Neural cell (in vitro differentiated cells): Measurements from ENCODE around the gene BABAM2. TPM values are rescaled to one million over a fixed set of nuclear protein-coding genes. Genes with fewer than 3 reads are reported as not detected.

Experiments
- H2AFZ ChIP-seq: fragments of 200-600, 300-800 bp; sonication (generic), shearing (Covaris generic); 2 replicates; pipeline ENCODE4 v1.6.0; 2014; ENCODE audit warnings: low read depth, mild to moderate bottlenecking, antibody characterized with exemption, low read length, moderate library complexity
- H3F3A ChIP-seq: fragments of 200-600 bp; shearing (Covaris generic); 2 replicates; pipeline ENCODE4 v1.6.1; 2016; ENCODE audit warnings: mild to moderate bottlenecking, moderate library complexity, mixed read lengths, antibody characterized with exemption, low read length; ENCODE audit not compliant: insufficient read depth, poor library complexity, severe bottlenecking
- H3K27ac ChIP-seq: fragments of 200-600, 300-800 bp; sonication (generic), shearing (Covaris generic); 2 replicates; pipeline ENCODE4 v1.5.1; 2014; ENCODE audit warnings: mild to moderate bottlenecking, low read length, moderate library complexity
- H3K27me3 ChIP-seq: fragments of 300-800, 200-600 bp; sonication (generic), shearing (Covaris generic); 2 replicates; pipeline ENCODE4 v1.6.0; 2014; ENCODE audit warnings: mild to moderate bottlenecking, low read depth, low read length, moderate library complexity; ENCODE audit not compliant: insufficient read depth
- H3K36me3 ChIP-seq: fragments of 300-800, 200-600 bp; sonication (generic), shearing (Covaris generic); 2 replicates; pipeline ENCODE4 v1.5.1; 2014; ENCODE audit warnings: mild to moderate bottlenecking, antibody characterized with exemption, low read length, moderate library complexity; ENCODE audit not compliant: insufficient read depth
- H3K4me2 ChIP-seq: fragments of 300-800, 200-600 bp; sonication (generic), shearing (Covaris generic); 2 replicates; pipeline ENCODE4 v1.6.0; 2014; ENCODE audit warnings: mild to moderate bottlenecking, low read length
- H3K4me3 ChIP-seq: fragments of 300-800, 200-600 bp; sonication (generic), shearing (Covaris generic); 2 replicates; pipeline ENCODE4 v1.5.1; 2014; ENCODE audit warnings: mild to moderate bottlenecking, low read length, moderate library complexity
- H3K79me2 ChIP-seq: fragments of 200-600 bp; shearing (Covaris generic); replicated peaks from 2 replicates; pipeline ENCODE4 v1.6.0; 2014; ENCODE audit warnings: mild to moderate bottlenecking, low read length, moderate library complexity; ENCODE audit not compliant: insufficient read depth
- H3K9ac ChIP-seq: fragments of 300-800, 200-600 bp; sonication (generic), shearing (Covaris generic); 2 replicates; pipeline ENCODE4 v1.6.1; 2016; ENCODE audit warnings: mild to moderate bottlenecking, low read length, mixed read lengths
- H3K9me2 ChIP-seq: fragments of 200-600 bp; shearing (Covaris generic); 2 replicates; pipeline ENCODE4 v1.6.1; 2016; ENCODE audit warnings: mild to moderate bottlenecking, low read length, mixed read lengths; ENCODE audit not compliant: insufficient read depth
- H3K9me3 ChIP-seq: fragments of 200-600, 300-800 bp; sonication (generic), shearing (Covaris generic); 2 replicates; pipeline ENCODE4 v1.6.1; 2016; ENCODE audit warnings: mild to moderate bottlenecking, mixed run types, low read length, moderate library complexity, mixed read lengths
- H4K20me1 ChIP-seq: fragments of 200-600 bp; shearing (Covaris generic); 2 replicates; pipeline ENCODE4 v1.6.1; 2016; ENCODE audit warnings: mild to moderate bottlenecking, mixed run types; ENCODE audit not compliant: insufficient read depth
- EP300 ChIP-seq: fragments of 450-650 bp; conservative IDR thresholded peaks from 2 replicates; pipeline ENCODE4 v1.6.1; 2014; ENCODE audit warnings: antibody characterized with exemption, mild to moderate bottlenecking, moderate library complexity; ENCODE audit not compliant: poor library complexity, severe bottlenecking
- EZH2 ChIP-seq: fragments of 200-600, 300-800 bp; shearing (Covaris generic), sonication (generic); IDR thresholded peaks from 2 replicates; pipeline ENCODE4 v1.6.1; 2014; ENCODE audit warnings: antibody characterized with exemption, low read length, borderline replicate concordance, mild to moderate bottlenecking; ENCODE audit not compliant: insufficient read depth, poor library complexity, severe bottlenecking
- MXI1 ChIP-seq: fragments of 450-650 bp; conservative IDR thresholded peaks from 2 replicates; pipeline ENCODE4 v1.6.1; 2014; ENCODE audit warnings: antibody characterized with exemption, mild to moderate bottlenecking; ENCODE audit not compliant: poor library complexity, severe bottlenecking
- POLR2AphosphoS5 ChIP-seq: IDR thresholded peaks from 2 replicates; pipeline ENCODE4 v1.6.1; 2012
- RAD21 ChIP-seq: fragments of 450-650 bp; conservative IDR thresholded peaks from 2 replicates; pipeline ENCODE4 v1.6.1; 2014; ENCODE audit warnings: antibody characterized with exemption, mild to moderate bottlenecking, moderate library complexity
- SMC3 ChIP-seq: fragments of 450-650 bp; conservative IDR thresholded peaks from 2 replicates; pipeline ENCODE4 v1.6.1; 2014; ENCODE audit warnings: antibody characterized with exemption, mild to moderate bottlenecking, moderate library complexity; ENCODE audit not compliant: poor library complexity
- TAF1 ChIP-seq: IDR thresholded peaks from 2 replicates; pipeline ENCODE4 v1.6.1; 2012; ENCODE audit warnings: low read depth
- polyA plus RNA-seq: library from polyadenylated mRNA; depleted of rRNA; stranded (reverse); fragments of >200 nt; gene quantifications from 2 replicates; pipeline ENCODE4 v1.2.3, GENCODE V29; 2014
- TF ChIP-seq, protein P1 (sequence below): IDR thresholded peaks from 2 replicates; pipeline ENCODE4 v1.6.1; 2012; ENCODE audit warnings: borderline replicate concordance
- TF ChIP-seq, protein P2 (sequence below): fragments of 450-650 bp; IDR thresholded peaks from 2 replicates; pipeline ENCODE4 v1.5.1; 2014; ENCODE audit warnings: antibody characterized with exemption, mild to moderate bottlenecking, moderate library complexity; ENCODE audit not compliant: poor library complexity, severe bottlenecking

The BABAM2 gene
- polyA plus RNA-seq, 1 donor from 2014 or later = 15.3 TPM

DNA sequence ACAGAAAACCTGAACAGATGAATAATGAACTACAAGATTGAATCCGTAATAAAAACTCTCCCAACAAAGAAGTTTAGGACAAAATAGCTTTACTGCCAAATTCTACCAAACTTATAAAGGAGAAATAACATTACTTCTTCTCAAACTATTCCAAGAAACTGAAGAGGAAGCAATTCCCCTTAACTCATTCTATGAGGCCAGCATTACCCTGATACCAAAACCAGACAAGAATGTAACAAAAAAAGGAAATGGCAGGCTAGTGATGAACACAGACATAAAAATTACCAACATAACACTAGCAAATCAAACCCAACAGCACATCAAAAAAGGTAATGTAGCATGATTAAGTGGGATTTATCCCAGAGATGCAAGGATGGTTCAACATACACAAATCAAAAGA, 288.4 kb downstream of the BABAM2 start:
- TF ChIP-seq EP300 (no peak), SMC3 (no peak), TAF1 (no peak), EZH2 (no peak), POLR2AphosphoS5 (no peak), MXI1 (no peak), RAD21 (no peak)
- TF ChIP-seq, protein P1, sequence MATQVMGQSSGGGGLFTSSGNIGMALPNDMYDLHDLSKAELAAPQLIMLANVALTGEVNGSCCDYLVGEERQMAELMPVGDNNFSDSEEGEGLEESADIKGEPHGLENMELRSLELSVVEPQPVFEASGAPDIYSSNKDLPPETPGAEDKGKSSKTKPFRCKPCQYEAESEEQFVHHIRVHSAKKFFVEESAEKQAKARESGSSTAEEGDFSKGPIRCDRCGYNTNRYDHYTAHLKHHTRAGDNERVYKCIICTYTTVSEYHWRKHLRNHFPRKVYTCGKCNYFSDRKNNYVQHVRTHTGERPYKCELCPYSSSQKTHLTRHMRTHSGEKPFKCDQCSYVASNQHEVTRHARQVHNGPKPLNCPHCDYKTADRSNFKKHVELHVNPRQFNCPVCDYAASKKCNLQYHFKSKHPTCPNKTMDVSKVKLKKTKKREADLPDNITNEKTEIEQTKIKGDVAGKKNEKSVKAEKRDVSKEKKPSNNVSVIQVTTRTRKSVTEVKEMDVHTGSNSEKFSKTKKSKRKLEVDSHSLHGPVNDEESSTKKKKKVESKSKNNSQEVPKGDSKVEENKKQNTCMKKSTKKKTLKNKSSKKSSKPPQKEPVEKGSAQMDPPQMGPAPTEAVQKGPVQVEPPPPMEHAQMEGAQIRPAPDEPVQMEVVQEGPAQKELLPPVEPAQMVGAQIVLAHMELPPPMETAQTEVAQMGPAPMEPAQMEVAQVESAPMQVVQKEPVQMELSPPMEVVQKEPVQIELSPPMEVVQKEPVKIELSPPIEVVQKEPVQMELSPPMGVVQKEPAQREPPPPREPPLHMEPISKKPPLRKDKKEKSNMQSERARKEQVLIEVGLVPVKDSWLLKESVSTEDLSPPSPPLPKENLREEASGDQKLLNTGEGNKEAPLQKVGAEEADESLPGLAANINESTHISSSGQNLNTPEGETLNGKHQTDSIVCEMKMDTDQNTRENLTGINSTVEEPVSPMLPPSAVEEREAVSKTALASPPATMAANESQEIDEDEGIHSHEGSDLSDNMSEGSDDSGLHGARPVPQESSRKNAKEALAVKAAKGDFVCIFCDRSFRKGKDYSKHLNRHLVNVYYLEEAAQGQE = no peak
- TF ChIP-seq, protein P2, sequence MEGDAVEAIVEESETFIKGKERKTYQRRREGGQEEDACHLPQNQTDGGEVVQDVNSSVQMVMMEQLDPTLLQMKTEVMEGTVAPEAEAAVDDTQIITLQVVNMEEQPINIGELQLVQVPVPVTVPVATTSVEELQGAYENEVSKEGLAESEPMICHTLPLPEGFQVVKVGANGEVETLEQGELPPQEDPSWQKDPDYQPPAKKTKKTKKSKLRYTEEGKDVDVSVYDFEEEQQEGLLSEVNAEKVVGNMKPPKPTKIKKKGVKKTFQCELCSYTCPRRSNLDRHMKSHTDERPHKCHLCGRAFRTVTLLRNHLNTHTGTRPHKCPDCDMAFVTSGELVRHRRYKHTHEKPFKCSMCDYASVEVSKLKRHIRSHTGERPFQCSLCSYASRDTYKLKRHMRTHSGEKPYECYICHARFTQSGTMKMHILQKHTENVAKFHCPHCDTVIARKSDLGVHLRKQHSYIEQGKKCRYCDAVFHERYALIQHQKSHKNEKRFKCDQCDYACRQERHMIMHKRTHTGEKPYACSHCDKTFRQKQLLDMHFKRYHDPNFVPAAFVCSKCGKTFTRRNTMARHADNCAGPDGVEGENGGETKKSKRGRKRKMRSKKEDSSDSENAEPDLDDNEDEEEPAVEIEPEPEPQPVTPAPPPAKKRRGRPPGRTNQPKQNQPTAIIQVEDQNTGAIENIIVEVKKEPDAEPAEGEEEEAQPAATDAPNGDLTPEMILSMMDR = no peak
- Histone ChIP-seq H3K4me3 (no peak overlapping the region), H3K36me3 (no peaks in the 10 kb centered on the region), H2AFZ (no peak overlapping the region), H3F3A (no peaks in the 10 kb centered on the region), H3K27me3 (no peaks in the 10 kb centered on the region), H3K9me2 (no peaks in the 10 kb centered on the region), H3K79me2 (no peaks in the 10 kb centered on the region), H3K4me2 (no peak overlapping the region), H3K9ac (no peak overlapping the region), H4K20me1 (no peaks in the 10 kb centered on the region), H3K27ac (no peak overlapping the region), H3K9me3 (no peaks in the 10 kb centered on the region)

GRCh38 chr2:28181801-28182200, 291.3 kb downstream of the BABAM2 start:
- Histone ChIP-seq H2AFZ (no peak overlapping the region), H3K4me2 (no peak overlapping the region), H3K9me2 (no peaks in the 10 kb centered on the region), H3K9ac (no peak overlapping the region), H3K27me3 (no peaks in the 10 kb centered on the region), H3K79me2 (no peaks in the 10 kb centered on the region), H4K20me1 (no peaks in the 10 kb centered on the region), H3K27ac (no peak overlapping the region), H3F3A (no peaks in the 10 kb centered on the region), H3K4me3 (no peak overlapping the region), H3K36me3 (no peaks in the 10 kb centered on the region), H3K9me3 (no peaks in the 10 kb centered on the region)
- TF ChIP-seq, protein P1 = no peak
- TF ChIP-seq RAD21 (no peak), SMC3 (no peak), MXI1 (no peak), POLR2AphosphoS5 (no peak), TAF1 (no peak), EP300 (no peak), EZH2 (no peak)
- TF ChIP-seq, protein P2 = no peak
